Transverse colon (tissue), 4 donors: ENCODE data around the gene SLC6A7. TPM values are rescaled to one million over a fixed set of nuclear protein-coding genes. Genes with fewer than 3 reads are reported as not detected.

ENCODE experiments used
- DNase-seq: peaks from one replicate; pipeline ENCODE4 v3.0.0-alpha.2; 2019
- H3K27ac ChIP-seq, 4 donors: fragments of 200-600 bp; sonication (generic); 2 replicates each; pipeline ENCODE4 v1.5.1; 2016 to 2018; ENCODE audit warnings: inconsistent platforms in 4 of 4
- H3K27me3 ChIP-seq: fragments of 200-600 bp; sonication (generic); 2 replicates; pipeline ENCODE4 v1.5.1; 2017; ENCODE audit warnings: inconsistent platforms
- H3K36me3 ChIP-seq, 4 donors: fragments of 200-600 bp; sonication (generic); 2 replicates each; pipeline ENCODE4 v1.5.1; 2017 to 2019; ENCODE audit warnings: inconsistent platforms in 4 of 4
- H3K4me1 ChIP-seq, 4 donors: fragments of 200-600 bp; sonication (generic); 2 replicates each; pipeline ENCODE4 v1.5.1; 2017 to 2020; ENCODE audit warnings: inconsistent platforms in 4 of 4
- H3K4me3 ChIP-seq, 4 donors: fragments of 200-600 bp; sonication (generic); 1 replicate in 1 of 4; 2 replicates in 3 of 4; pipeline versions ENCODE4 v1.5.1 to v1.6.1; 2017 to 2019; ENCODE audit warnings: inconsistent platforms in 4 of 4
- H3K9me3 ChIP-seq, 2 donors: fragments of 200-600 bp; sonication (generic); 2 replicates each; pipeline ENCODE4 v1.5.1; 2017 to 2019; ENCODE audit warnings: inconsistent platforms in 2 of 2
- EP300 ChIP-seq: sonication (generic); formaldehyde crosslinking; IDR thresholded peaks from one replicate; pipeline ENCODE4 v1.6.1; 2017; ENCODE audit warnings: antibody characterized with exemption, low read depth
- POLR2A ChIP-seq: fragments of 450-650 bp; IDR thresholded peaks from one replicate; pipeline ENCODE4 v1.6.1; 2016; ENCODE audit warnings: antibody characterized with exemption, mild to moderate bottlenecking, moderate library complexity
- POLR2AphosphoS5 ChIP-seq, 3 donors: sonication (generic); formaldehyde crosslinking; IDR thresholded peaks; one replicate each; pipeline ENCODE4 v1.6.1; 2016; ENCODE audit warnings: antibody characterized with exemption in 3 of 3
- WGBS, 2 donors: methylation state at CpG; one replicate each; pipeline ENCODE4 v1.1.5; 2018; ENCODE audit warnings: low coverage in 1 of 2; 5-methylcytosine and 5-hydroxymethylcytosine counted together
- in situ Hi-C, 4 donors: fragments of 200-750 bp; cut with MboI; loops; one replicate each; pipeline versions ENCODE4 v1.15.0 to v1.15.1; 2017; ENCODE audit warnings: low sequenced_read_pairs in 3 of 4, low pct_ligation_motif_present in 1 of 4, low pct_unique_long_range_greater_than_20kb in 1 of 4
- intact Hi-C: fragments of 100-400 bp; cut with DNase I; formaldehyde crosslinking; loops from one replicate; pipeline ENCODE4 v1.15.1; 2023; ENCODE audit warnings: low total_unique reads
- total RNA-seq, 4 donors: library from RNA; depleted of rRNA; stranded (reverse); fragments of >200 nt; gene quantifications; one replicate each; pipeline ENCODE4 v1.1.0, GENCODE V29; 2016
- TF ChIP-seq, protein P1 (sequence below), 5 experiments: fragments of 200-600 bp in 3 of 5; fragments of 450-650 bp in 2 of 5; sonication (generic) in 3 of 5; IDR thresholded peaks; 1 replicate in 2 of 5; 2 replicates in 3 of 5; pipeline ENCODE4 v1.5.1; 2016 to 2017; ENCODE audit warnings: antibody characterized with exemption in 5 of 5, inconsistent platforms in 3 of 5, mild to moderate bottlenecking in 2 of 5, moderate library complexity in 1 of 5

SLC6A7 gene
- total RNA-seq, 4 donors from 2014 or later, result 19.5 to 67.7 (median 21.3) TPM

DNA sequence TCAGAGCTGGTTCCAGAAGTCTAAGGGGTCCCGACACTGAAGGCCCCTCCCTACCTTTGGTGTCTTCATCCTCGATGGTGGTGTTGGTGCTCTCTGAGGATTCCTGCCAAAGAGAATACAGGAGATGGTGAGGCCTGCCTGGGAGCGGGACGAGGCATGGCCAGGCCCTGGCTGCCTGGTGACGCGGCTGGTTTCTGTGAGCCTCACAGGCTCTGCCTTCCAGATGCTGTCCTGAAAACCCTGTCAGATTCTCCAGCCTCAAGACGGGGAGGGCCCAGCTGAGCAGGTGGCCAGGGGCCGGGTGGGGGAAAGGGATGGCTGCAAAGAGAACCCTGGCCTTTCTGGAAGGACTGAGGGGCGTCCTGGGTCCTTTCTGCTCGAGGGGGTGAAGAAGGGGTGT is 48.8 kb downstream of the SLC6A7 start:
- H3K36me3 ChIP-seq, result no peaks in the 10 kb centered on the region
- no peak overlapping the region for H3K27ac ChIP-seq
- no peaks in the 10 kb centered on the region for H3K27me3 ChIP-seq
- no peaks in the 10 kb centered on the region for H3K9me3 ChIP-seq
- DNase-seq, result no peak
- 50 to 82% methylated on average over 2 to 10 of the region's 10 CpGs for WGBS, 2 donors
- intact Hi-C loops, result no loop called here
- no peak overlapping the region for H3K4me3 ChIP-seq
- in situ Hi-C loops, result no loop called here
- H3K4me1 ChIP-seq, result no peaks in the 10 kb centered on the region
- no peak for TF ChIP-seq EP300
- TF ChIP-seq, protein P1, sequence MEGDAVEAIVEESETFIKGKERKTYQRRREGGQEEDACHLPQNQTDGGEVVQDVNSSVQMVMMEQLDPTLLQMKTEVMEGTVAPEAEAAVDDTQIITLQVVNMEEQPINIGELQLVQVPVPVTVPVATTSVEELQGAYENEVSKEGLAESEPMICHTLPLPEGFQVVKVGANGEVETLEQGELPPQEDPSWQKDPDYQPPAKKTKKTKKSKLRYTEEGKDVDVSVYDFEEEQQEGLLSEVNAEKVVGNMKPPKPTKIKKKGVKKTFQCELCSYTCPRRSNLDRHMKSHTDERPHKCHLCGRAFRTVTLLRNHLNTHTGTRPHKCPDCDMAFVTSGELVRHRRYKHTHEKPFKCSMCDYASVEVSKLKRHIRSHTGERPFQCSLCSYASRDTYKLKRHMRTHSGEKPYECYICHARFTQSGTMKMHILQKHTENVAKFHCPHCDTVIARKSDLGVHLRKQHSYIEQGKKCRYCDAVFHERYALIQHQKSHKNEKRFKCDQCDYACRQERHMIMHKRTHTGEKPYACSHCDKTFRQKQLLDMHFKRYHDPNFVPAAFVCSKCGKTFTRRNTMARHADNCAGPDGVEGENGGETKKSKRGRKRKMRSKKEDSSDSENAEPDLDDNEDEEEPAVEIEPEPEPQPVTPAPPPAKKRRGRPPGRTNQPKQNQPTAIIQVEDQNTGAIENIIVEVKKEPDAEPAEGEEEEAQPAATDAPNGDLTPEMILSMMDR (IDR thresholded peaks at IDR 0.05), result no peak
- no peak for TF ChIP-seq POLR2AphosphoS5 (IDR thresholded peaks at IDR 0.05)
- no peak for TF ChIP-seq POLR2A

DNA sequence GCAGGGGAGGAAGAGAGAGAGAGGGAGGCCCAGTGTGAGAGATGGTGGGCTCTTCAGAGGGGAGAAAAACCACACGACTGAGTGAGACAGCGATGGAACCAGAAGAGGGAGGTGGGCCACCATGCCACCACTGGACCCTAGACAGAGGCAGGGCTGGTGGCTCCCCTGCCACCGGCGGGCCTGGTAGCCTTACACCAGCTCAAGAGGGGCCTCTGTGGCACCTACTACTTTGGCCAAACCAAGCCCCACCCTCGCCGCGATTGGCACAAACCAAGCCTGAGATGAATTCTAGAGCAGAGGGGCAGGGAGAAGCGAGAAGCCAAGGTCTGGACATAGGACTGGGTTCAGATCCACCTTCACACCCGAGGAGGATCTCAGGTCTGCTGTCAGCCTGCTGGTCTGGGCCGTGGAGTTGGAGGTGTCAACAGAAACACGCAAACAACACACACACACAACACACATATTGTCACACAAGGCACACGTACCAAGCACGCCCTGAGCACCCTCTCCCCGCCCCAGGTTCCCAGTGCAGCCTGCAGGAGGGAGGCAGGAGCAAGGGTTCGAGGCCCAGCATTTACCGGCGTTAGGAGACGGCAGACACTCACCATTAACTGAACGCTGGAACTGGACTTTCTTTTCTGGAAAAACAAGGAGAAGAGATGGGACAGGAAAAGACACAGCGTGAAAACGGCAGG is 49.4 kb downstream of the SLC6A7 start:
- TF ChIP-seq POLR2AphosphoS5 (IDR thresholded peaks at IDR 0.05) (no peak), EP300 (no peak), POLR2A (no peak)
- TF ChIP-seq, protein P1 (IDR thresholded peaks at IDR 0.05), result no peak
- no peaks in the 10 kb centered on the region for H3K9me3 ChIP-seq
- no peaks in the 10 kb centered on the region for H3K36me3 ChIP-seq
- intact Hi-C loops (no loop called here), in situ Hi-C loops (no loop called here)
- DNase-seq, result no peak
- WGBS, 2 donors, result 91% methylated on average over 21 of the region's 21 CpGs; no CpG with 5 or more reads in 1 of the 2 donors
- H3K4me3 ChIP-seq, result no peak overlapping the region
- no peaks in the 10 kb centered on the region for H3K27me3 ChIP-seq
- H3K4me1 ChIP-seq, result no peaks in the 10 kb centered on the region
- H3K27ac ChIP-seq, result no peak overlapping the region

DNA sequence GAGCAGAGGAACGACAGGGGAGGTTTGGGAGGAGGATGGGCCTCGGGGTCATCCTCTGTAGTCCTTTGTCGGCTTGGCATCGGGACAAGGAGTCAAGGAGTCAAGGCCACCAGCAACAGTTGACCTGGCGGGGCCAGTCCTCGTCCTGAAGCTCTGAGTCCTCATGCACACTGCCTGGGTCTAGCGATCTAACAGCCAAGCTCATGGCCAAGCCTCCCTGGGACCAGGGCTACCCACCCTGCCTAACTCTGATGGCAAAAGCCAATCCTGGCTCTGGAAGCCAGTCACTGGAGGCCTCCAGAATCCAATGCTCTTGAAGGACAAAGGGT is 49.9 kb downstream of the SLC6A7 start:
- Histone ChIP-seq H3K9me3 (no peaks in the 10 kb centered on the region), H3K4me3 (no peak overlapping the region), H3K27me3 (no peaks in the 10 kb centered on the region), H3K4me1 (no peaks in the 10 kb centered on the region), H3K27ac (no peak overlapping the region), H3K36me3 (no peaks in the 10 kb centered on the region)
- in situ Hi-C loops, result no loop called here
- intact Hi-C loops, result no loop called here
- no peak for TF ChIP-seq POLR2AphosphoS5 (IDR thresholded peaks at IDR 0.05)
- no peak for TF ChIP-seq POLR2A
- TF ChIP-seq EP300, result no peak
- TF ChIP-seq, protein P1 (IDR thresholded peaks at IDR 0.05), result no peak
- WGBS, 2 donors, result 87% methylated on average over 6 of the region's 7 CpGs; no CpG with 5 or more reads in 1 of the 2 donors
- DNase-seq, result no peak

DNA sequence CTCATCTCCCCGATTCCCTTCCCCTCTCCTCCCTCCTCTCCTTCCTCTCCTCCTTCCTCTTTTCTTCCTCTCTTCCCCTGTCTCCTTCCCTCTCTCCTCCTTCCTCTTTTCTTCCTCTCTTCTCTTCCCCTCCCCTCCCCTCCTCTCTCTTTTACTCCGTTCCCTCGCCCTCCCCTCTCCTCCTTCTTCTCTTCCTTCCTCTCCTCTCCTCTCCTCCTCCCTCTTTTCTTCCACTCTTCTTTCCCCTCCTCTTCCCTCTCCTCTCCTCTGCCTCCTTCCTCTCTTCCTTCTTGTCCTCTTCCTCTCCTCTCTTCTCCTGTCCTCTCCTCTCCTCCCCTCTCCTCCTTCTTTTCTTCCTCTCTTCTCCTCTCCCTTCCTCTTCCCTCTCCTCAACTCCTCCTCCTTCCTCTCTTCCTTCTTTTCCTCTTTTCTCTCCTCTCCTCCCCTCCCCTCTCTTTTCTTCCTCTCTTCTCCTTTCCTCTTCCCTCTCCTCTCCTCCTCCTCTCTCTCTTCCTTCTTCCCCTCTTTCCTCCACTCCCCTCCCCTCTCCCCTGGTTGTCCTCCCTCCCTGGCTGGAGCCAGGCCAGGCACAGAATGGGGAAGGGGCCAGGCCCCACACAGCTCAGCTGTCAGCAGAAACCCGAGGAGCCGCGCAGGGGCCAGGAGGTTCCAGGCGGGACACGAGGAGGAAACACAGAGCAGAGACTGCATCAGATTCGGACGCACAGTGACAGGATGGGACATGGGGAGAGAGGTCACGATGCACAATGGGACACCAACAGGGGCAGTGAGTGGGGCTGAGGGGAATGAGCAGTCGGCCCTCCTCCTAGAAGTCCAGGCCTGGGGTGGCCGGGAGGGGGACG is 51.7 kb downstream of the SLC6A7 start:
- H3K27ac ChIP-seq, result no peak overlapping the region
- H3K4me1 ChIP-seq, result peaks cover 0 to 4% (median 0%) of the 10 kb centered on the region in 4 donors
- H3K9me3 ChIP-seq, result no peaks in the 10 kb centered on the region
- in situ Hi-C loops, result no loop called here
- WGBS, 2 donors, result 82 to 85% methylated on average over 3 to 14 of the region's 14 CpGs
- intact Hi-C loops, result no loop called here
- H3K4me3 ChIP-seq, result no peak overlapping the region
- TF ChIP-seq POLR2A (no peak), POLR2AphosphoS5 (IDR thresholded peaks at IDR 0.05) (no peak), EP300 (no peak)
- TF ChIP-seq, protein P1 (IDR thresholded peaks at IDR 0.05), result no peak
- H3K27me3 ChIP-seq, result no peaks in the 10 kb centered on the region
- DNase-seq, result no peak
- H3K36me3 ChIP-seq, result no peaks in the 10 kb centered on the region
